Stomach (tissue), 9 donors: ENCODE data around the gene RGS11. TPM values are rescaled to one million over a fixed set of nuclear protein-coding genes. Genes with fewer than 3 reads are reported as not detected.

ENCODE experiments used
- DNase-seq, 2 donors: peaks; one replicate each; pipeline versions ENCODE4 v3.0.0 to v3.0.0-alpha.2; 2013 to 2019
- H3K27ac ChIP-seq, 5 donors: fragments of 200-600 bp in 4 of 5; sonication (generic) in 4 of 5; one replicate each; pipeline ENCODE4 v1.5.1; 2013 to 2019; ENCODE audit warnings: mild to moderate bottlenecking in 1 of 5, moderate library complexity in 1 of 5
- H3K27me3 ChIP-seq, 3 donors: fragments of 200-600 bp; sonication (generic); one replicate each; pipeline ENCODE4 v1.5.1; 2017 to 2019; ENCODE audit warnings: mixed run types in 1 of 3
- H3K36me3 ChIP-seq, 4 donors: fragments of 200-600 bp; sonication (generic); 1 replicate in 3 of 4; 2 replicates in 1 of 4; pipeline ENCODE4 v1.5.1; 2016 to 2019
- H3K4me1 ChIP-seq, 4 donors: fragments of 200-600 bp; sonication (generic); one replicate each; pipeline ENCODE4 v1.5.1; 2016 to 2019
- H3K4me3 ChIP-seq, 4 donors: fragments of 200-600 bp; sonication (generic) in 3 of 4; one replicate each; pipeline ENCODE4 v1.5.1; 2016 to 2019; ENCODE audit warnings: mild to moderate bottlenecking in 1 of 4
- H3K9me3 ChIP-seq, 4 donors: fragments of 200-600 bp; sonication (generic); one replicate each; pipeline ENCODE4 v1.5.1; 2016 to 2019
- CTCF ChIP-seq, 7 experiments: fragments of 450-650 bp in 4 of 7; fragments of 200-600 bp in 3 of 7; sonication (generic) in 3 of 7; IDR thresholded peaks; one replicate each; pipeline ENCODE4 v1.5.1; 2016 to 2019; ENCODE audit warnings: antibody characterized with exemption in 7 of 7, control low read depth in 2 of 7, mild to moderate bottlenecking in 1 of 7
- EP300 ChIP-seq: sonication (generic); formaldehyde crosslinking; IDR thresholded peaks from one replicate; pipeline ENCODE4 v1.6.1; 2017; ENCODE audit warnings: antibody characterized with exemption
- POLR2A ChIP-seq, 4 donors: fragments of 450-650 bp; IDR thresholded peaks; one replicate each; pipeline ENCODE4 v1.6.1; 2016; ENCODE audit warnings: antibody characterized with exemption in 4 of 4, control low read depth in 2 of 4, mild to moderate bottlenecking in 1 of 4, moderate library complexity in 1 of 4
- POLR2AphosphoS5 ChIP-seq, 3 donors: sonication (generic); formaldehyde crosslinking; IDR thresholded peaks; one replicate each; pipeline ENCODE4 v1.6.1; 2016; ENCODE audit warnings: antibody characterized with exemption in 3 of 3
- WGBS, 5 donors: extraction: QIAGEN DNeasy Blood & Tissue Kit in 3 of 5; methylation state at CpG; one replicate each; pipeline versions ENCODE4 v1.1.5 to v1.1.7; 2013 to 2018; 5-methylcytosine and 5-hydroxymethylcytosine counted together
- intact Hi-C: fragments of 100-400 bp; cut with DNase I; formaldehyde crosslinking; loops from one replicate; pipeline ENCODE4 v1.15.1; 2023; ENCODE audit warnings: low total_unique reads
- polyA plus RNA-seq, 3 donors: library from polyadenylated mRNA; stranded (reverse); fragments of 200-250 nt; gene quantifications; one replicate each; pipeline ENCODE4 v1.2.3, GENCODE V29; 2013
- total RNA-seq, 5 donors: library from RNA; depleted of rRNA; stranded (reverse); fragments of >200 nt; gene quantifications; one replicate each; pipeline versions ENCODE4 v1.1.0 to v1.2.3, GENCODE V29; 2014 to 2016
- donor health status: healthy with polysubstance abuse.
- donor health status: Bipolar disorder and iron deficiency.
- donor health status: healthy.

RGS11 gene
- total and polyA plus RNA-seq, 8 donors = 2.6 to 26.3 (median 9.6) TPM

GRCh38 chr16:245105-245504, 30.6 kb downstream of the RGS11 start:
- intact Hi-C loops = no loop called here

GRCh38 chr16:243348-243747, 32.4 kb downstream of the RGS11 start:
- intact Hi-C loops = no loop called here

More at GRCh38 chr16:245105-245504, 30.6 kb downstream of the RGS11 start:
- Histone ChIP-seq H3K36me3 (peaks cover 0 to 23% (median 12%) of the 10 kb centered on the region in 4 donors), H3K9me3 (no peaks in the 10 kb centered on the region), H3K4me1 (peaks cover 0 to 29% (median 16%) of the 10 kb centered on the region in 4 donors), H3K4me3 (no peak overlapping the region), H3K27me3 (no peaks in the 10 kb centered on the region), H3K27ac (no peak overlapping the region)
- DNase-seq = no peak
- 91 to 93% (median 91%) methylated on average over 9 of the region's 9 CpGs for WGBS, 5 donors
- no peak for TF ChIP-seq CTCF (IDR thresholded peaks at IDR 0.05)

GRCh38 chr16:242281-242680, 33.5 kb downstream of the RGS11 start:
- DNase-seq = no peak

More at GRCh38 chr16:243348-243747, 32.4 kb downstream of the RGS11 start:
- TF ChIP-seq POLR2AphosphoS5 (IDR thresholded peaks at IDR 0.05) (no peak), CTCF (IDR thresholded peaks at IDR 0.05) (no peak), EP300 (no peak), POLR2A (IDR thresholded peaks at IDR 0.05) (no peak)
- H3K4me3 ChIP-seq = no peak overlapping the region
- H3K27me3 ChIP-seq = no peaks in the 10 kb centered on the region
- peaks cover 0 to 31% (median 18%) of the 10 kb centered on the region in 4 donors for H3K4me1 ChIP-seq
- no peaks in the 10 kb centered on the region for H3K9me3 ChIP-seq
- no peak overlapping the region for H3K27ac ChIP-seq
- peaks cover 0 to 5% (median 2%) of the 10 kb centered on the region in 4 donors for H3K36me3 ChIP-seq
- 71 to 80% (median 72%) methylated on average over 4 of the region's 4 CpGs for WGBS, 5 donors
- DNase-seq = no peak

GRCh38 chr16:240559-240958, 35.2 kb downstream of the RGS11 start:
- DNase-seq = no peak
- Histone ChIP-seq H3K27ac (peak overlapping the region in 2 of 5 donors; percentile 15 to 34), H3K36me3 (peaks cover 0 to 6% (median 0%) of the 10 kb centered on the region in 4 donors), H3K4me1 (peaks cover 5 to 41% (median 25%) of the 10 kb centered on the region in 4 donors), H3K27me3 (no peaks in the 10 kb centered on the region), H3K9me3 (no peaks in the 10 kb centered on the region), H3K4me3 (no peak overlapping the region)
- intact Hi-C loops = no loop called here
- no peak for TF ChIP-seq CTCF (IDR thresholded peaks at IDR 0.05)
- TF ChIP-seq EP300 = no peak
- no peak for TF ChIP-seq POLR2AphosphoS5 (IDR thresholded peaks at IDR 0.05)
- no peak for TF ChIP-seq POLR2A (IDR thresholded peaks at IDR 0.05)
- WGBS, 5 donors = 76 to 95% (median 85%) methylated on average over 8 of the region's 8 CpGs

More at GRCh38 chr16:242281-242680, 33.5 kb downstream of the RGS11 start:
- no peaks in the 10 kb centered on the region for H3K9me3 ChIP-seq
- no peaks in the 10 kb centered on the region for H3K27me3 ChIP-seq
- intact Hi-C loops = no loop called here
- WGBS, 5 donors = 76 to 86% (median 84%) methylated on average over 7 to 10 of the region's 10 CpGs
- peak overlapping the region in 1 of 5 donors; percentile 32 for H3K27ac ChIP-seq
- H3K36me3 ChIP-seq = peaks cover 0 to 6% (median 0%) of the 10 kb centered on the region in 4 donors
- peaks cover 0 to 31% (median 18%) of the 10 kb centered on the region in 4 donors for H3K4me1 ChIP-seq
- TF ChIP-seq POLR2A (IDR thresholded peaks at IDR 0.05) (no peak), POLR2AphosphoS5 (IDR thresholded peaks at IDR 0.05) (no peak), EP300 (no peak), CTCF (IDR thresholded peaks at IDR 0.05) (no peak)
- no peak overlapping the region for H3K4me3 ChIP-seq
